CD14-positive monocyte (primary cell): ENCODE measurements around the gene NDUFB11. TPM values are rescaled to one million over a fixed set of nuclear protein-coding genes. Genes with fewer than 3 reads are reported as not detected.
"Not testable (repeated sequence)": the region's sequence is repeated elsewhere in the genome, so short reads cannot be mapped to it uniquely, and the experiment has no call there.

Experiments used
- DNase-seq, 3 donors: peaks; one replicate each; pipeline ENCODE4 v3.0.0-alpha.2; 2011 to 2022
- H2AFZ ChIP-seq: 2 replicates; pipeline ENCODE4 v1.6.0; 2012; ENCODE audit warnings: mild to moderate bottlenecking, low read depth, low read length, inconsistent platforms; ENCODE audit not compliant: insufficient read depth, poor library complexity, severe bottlenecking
- H3K27ac ChIP-seq, 2 donors: 1 replicate in 1 of 2; 2 replicates in 1 of 2; pipeline ENCODE4 v1.5.1; 2012 to 2013; ENCODE audit warnings: low read length in 2 of 2, control low read depth in 1 of 2, inconsistent platforms in 1 of 2, low read depth in 1 of 2, mild to moderate bottlenecking in 1 of 2
- H3K27me3 ChIP-seq, 2 donors: one replicate each; pipeline versions ENCODE4 v1.6.0 to v1.6.1; 2011 to 2013; ENCODE audit warnings: low read length in 2 of 2; ENCODE audit not compliant: control insufficient read depth in 2 of 2, insufficient read depth in 2 of 2
- H3K36me3 ChIP-seq, 2 donors: replicated peaks in 1 of 2; 1 replicate in 1 of 2; 2 replicates in 1 of 2; pipeline versions ENCODE4 v1.5.1 to v1.6.1; 2012 to 2013; ENCODE audit warnings: low read length in 2 of 2, control low read depth in 1 of 2, inconsistent platforms in 1 of 2, mild to moderate bottlenecking in 1 of 2; ENCODE audit not compliant: insufficient read depth in 2 of 2, control insufficient read depth in 1 of 2
- H3K4me1 ChIP-seq, 2 donors: 1 replicate in 1 of 2; 2 replicates in 1 of 2; pipeline versions ENCODE4 v1.5.1 to v1.6.1; 2012 to 2013; ENCODE audit warnings: low read length in 2 of 2, control low read depth in 1 of 2, inconsistent platforms in 1 of 2, mild to moderate bottlenecking in 1 of 2, moderate library complexity in 1 of 2; ENCODE audit not compliant: insufficient read depth in 2 of 2, control insufficient read depth in 1 of 2
- H3K4me2 ChIP-seq: replicated peaks from 2 replicates; pipeline ENCODE3; 2012; ENCODE audit warnings: low read length, moderate library complexity, mild to moderate bottlenecking; ENCODE audit not compliant: poor library complexity, severe bottlenecking; ENCODE audit errors: extremely low read depth
- H3K4me3 ChIP-seq, 3 experiments: fragments of 200-600 bp in 1 of 3; sonication (generic) in 1 of 3; replicated peaks in 1 of 3; 1 replicate in 2 of 3; 2 replicates in 1 of 3; pipeline ENCODE4 v1.5.1; 2011 to 2013; ENCODE audit warnings: low read length in 3 of 3, mild to moderate bottlenecking in 3 of 3, control low read depth in 2 of 3, low read depth in 2 of 3, inconsistent platforms in 1 of 3, moderate library complexity in 1 of 3
- H3K79me2 ChIP-seq: 2 replicates; pipeline ENCODE4 v1.6.0; 2012; ENCODE audit warnings: mild to moderate bottlenecking, control low read depth, inconsistent platforms, low read length, moderate library complexity; ENCODE audit not compliant: insufficient read depth
- H3K9ac ChIP-seq: 2 replicates; pipeline ENCODE4 v1.6.0; 2017; ENCODE audit warnings: low read length, mild to moderate bottlenecking; ENCODE audit not compliant: insufficient read depth, poor library complexity, severe bottlenecking
- H3K9me3 ChIP-seq, 2 donors: replicated peaks in 1 of 2; 1 replicate in 1 of 2; 2 replicates in 1 of 2; pipeline versions ENCODE4 v1.5.1 to v1.6.1; 2012 to 2013; ENCODE audit warnings: low read length in 2 of 2, control low read depth in 1 of 2; ENCODE audit not compliant: control insufficient read depth in 1 of 2, insufficient read depth in 1 of 2
- H4K20me1 ChIP-seq: 2 replicates; pipeline ENCODE4 v1.6.0; 2012; ENCODE audit warnings: mild to moderate bottlenecking, low read length, control low read depth, moderate library complexity; ENCODE audit not compliant: insufficient read depth
- H3K27ac Mint-ChIP-seq, 7 donors: one replicate each; pipeline ENCODE4 v1.8.0; 2020; ENCODE audit warnings: mild to moderate bottlenecking in 7 of 7, mixed read lengths in 7 of 7, moderate library complexity in 6 of 7, inconsistent platforms in 2 of 7
- H3K27me3 Mint-ChIP-seq, 3 donors: one replicate each; pipeline ENCODE4 v1.8.0; 2021 to 2022; ENCODE audit warnings: low read depth in 3 of 3, mild to moderate bottlenecking in 3 of 3, mixed read lengths in 3 of 3, moderate library complexity in 3 of 3, inconsistent platforms in 1 of 3
- H3K36me3 Mint-ChIP-seq, 2 donors: one replicate each; pipeline ENCODE4 v1.8.0; 2020; ENCODE audit warnings: mixed read lengths in 2 of 2, inconsistent platforms in 1 of 2, mild to moderate bottlenecking in 1 of 2
- H3K4me1 Mint-ChIP-seq: one replicate; pipeline ENCODE4 v1.8.0; 2020; ENCODE audit warnings: mild to moderate bottlenecking, mixed read lengths
- H3K4me3 Mint-ChIP-seq, 2 donors: one replicate each; pipeline ENCODE4 v1.8.0; 2020; ENCODE audit warnings: mild to moderate bottlenecking in 2 of 2, mixed read lengths in 2 of 2, moderate library complexity in 1 of 2
- H3K9me3 Mint-ChIP-seq, 7 donors: one replicate each; pipeline ENCODE4 v1.8.0; 2020 to 2022; ENCODE audit warnings: mixed read lengths in 7 of 7, mild to moderate bottlenecking in 6 of 7, moderate library complexity in 6 of 7, inconsistent platforms in 2 of 7
- WGBS: methylation state at CpG from one replicate; pipeline ENCODE4 v1.1.5; 2013; ENCODE audit warnings: missing lambda C conversion rate; ENCODE audit not compliant: insufficient coverage; 5-methylcytosine and 5-hydroxymethylcytosine counted together
- intact Hi-C, 2 donors: fragments of 100-400 bp; cut with micrococcal nuclease; formaldehyde crosslinking; loops; one replicate each; pipeline versions ENCODE4 v1.15.0 to v1.15.1; 2023
- polyA plus RNA-seq, 3 donors: library from polyadenylated mRNA; depleted of rRNA in 1 of 3; unstranded in 2 of 3; stranded (reverse) in 1 of 3; fragments of 300-500 nt in 2 of 3; fragments of >200 nt in 1 of 3; fragmentation: Illumina TruSeq in 2 of 3; gene quantifications; 1 replicate in 2 of 3; 2 replicates in 1 of 3; pipeline ENCODE4 v1.2.3, GENCODE V29; 2012 to 2021
- TF ChIP-seq, protein P1 (sequence below): fragments of 200-600 bp; IDR thresholded peaks from one replicate; pipeline ENCODE4 v1.8.0; 2022; ENCODE audit warnings: antibody characterized with exemption, mild to moderate bottlenecking

NDUFB11 gene
- polyA plus RNA-seq, 3 donors, result 35.2 to 139 (median 104) TPM

DNA sequence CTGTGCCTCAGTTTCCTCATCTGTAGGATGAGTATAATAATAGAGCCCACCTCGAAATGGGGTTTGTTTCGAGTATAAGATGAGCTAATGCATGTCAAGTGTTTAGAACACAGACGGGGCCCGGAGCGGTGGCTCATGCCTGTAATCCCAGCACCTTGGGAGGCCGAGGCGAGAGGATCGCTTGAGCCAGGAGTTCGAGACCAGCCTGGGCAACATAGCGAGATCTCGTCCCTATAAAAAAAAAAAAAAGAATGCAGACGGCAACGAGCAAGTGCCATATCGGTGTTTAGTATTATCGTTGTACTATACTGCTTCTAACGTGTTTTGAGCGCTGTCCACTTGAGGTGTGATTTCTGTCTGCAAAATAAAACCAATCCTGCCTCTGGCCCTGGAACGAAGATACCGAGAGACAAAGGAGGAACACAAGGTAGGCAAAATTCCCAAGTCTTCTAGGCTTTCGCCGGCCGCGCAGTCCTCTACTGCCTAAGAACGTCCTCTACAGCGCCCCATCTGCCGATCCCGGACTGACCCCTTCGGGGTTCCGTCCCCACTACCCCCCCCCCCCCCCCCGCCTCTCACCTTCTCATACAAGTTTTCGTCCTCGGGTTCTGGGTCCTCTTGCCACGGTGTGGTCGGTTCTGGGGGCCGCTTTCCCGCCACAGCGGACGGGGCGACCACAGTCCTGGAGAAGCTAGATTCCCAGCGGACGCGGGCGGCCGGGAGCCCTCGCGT is 442 bp downstream of the NDUFB11 start:
- peak overlapping the region; percentile 91 to 93 for H3K4me3 Mint-ChIP-seq
- Histone ChIP-seq H2AFZ (peak overlapping the region; percentile 74), H3K36me3 (peaks cover 17 to 36% of the 10 kb centered on the region in 2 donors), H4K20me1 (peaks cover 19% of the 10 kb centered on the region), H3K9ac (peak overlapping the region; percentile 88), H3K9me3 (no peaks in the 10 kb centered on the region), H3K4me3 (peak overlapping the region; percentile 76 to 82 (median 82)), H3K27me3 (peaks cover 0 to 6% of the 10 kb centered on the region in 2 donors), H3K4me2 (peak overlapping the region; percentile 77), H3K4me1 (peaks cover 23 to 27% of the 10 kb centered on the region in 2 donors), H3K27ac (peak overlapping the region; percentile 94 to 97), H3K79me2 (peaks cover 58% of the 10 kb centered on the region)
- peaks cover 0 to 18% (median 15%) of the 10 kb centered on the region in 7 donors for H3K9me3 Mint-ChIP-seq
- DNase-seq, result peak in 2 of 3 donors; percentile 36 to 50
- TF ChIP-seq, protein P1, sequence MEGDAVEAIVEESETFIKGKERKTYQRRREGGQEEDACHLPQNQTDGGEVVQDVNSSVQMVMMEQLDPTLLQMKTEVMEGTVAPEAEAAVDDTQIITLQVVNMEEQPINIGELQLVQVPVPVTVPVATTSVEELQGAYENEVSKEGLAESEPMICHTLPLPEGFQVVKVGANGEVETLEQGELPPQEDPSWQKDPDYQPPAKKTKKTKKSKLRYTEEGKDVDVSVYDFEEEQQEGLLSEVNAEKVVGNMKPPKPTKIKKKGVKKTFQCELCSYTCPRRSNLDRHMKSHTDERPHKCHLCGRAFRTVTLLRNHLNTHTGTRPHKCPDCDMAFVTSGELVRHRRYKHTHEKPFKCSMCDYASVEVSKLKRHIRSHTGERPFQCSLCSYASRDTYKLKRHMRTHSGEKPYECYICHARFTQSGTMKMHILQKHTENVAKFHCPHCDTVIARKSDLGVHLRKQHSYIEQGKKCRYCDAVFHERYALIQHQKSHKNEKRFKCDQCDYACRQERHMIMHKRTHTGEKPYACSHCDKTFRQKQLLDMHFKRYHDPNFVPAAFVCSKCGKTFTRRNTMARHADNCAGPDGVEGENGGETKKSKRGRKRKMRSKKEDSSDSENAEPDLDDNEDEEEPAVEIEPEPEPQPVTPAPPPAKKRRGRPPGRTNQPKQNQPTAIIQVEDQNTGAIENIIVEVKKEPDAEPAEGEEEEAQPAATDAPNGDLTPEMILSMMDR, result no peak
- peaks cover 0 to 28% (median 0%) of the 10 kb centered on the region in 3 donors for H3K27me3 Mint-ChIP-seq
- peaks cover 28% of the 10 kb centered on the region for H3K4me1 Mint-ChIP-seq
- intact Hi-C loops, result no loop called here
- peaks cover 21 to 25% of the 10 kb centered on the region in 2 donors for H3K36me3 Mint-ChIP-seq
- 0% methylated on average over 12 of the region's 46 CpGs for WGBS
- H3K27ac Mint-ChIP-seq, result peak overlapping the region; percentile 96 to 100 (median 98)

DNA sequence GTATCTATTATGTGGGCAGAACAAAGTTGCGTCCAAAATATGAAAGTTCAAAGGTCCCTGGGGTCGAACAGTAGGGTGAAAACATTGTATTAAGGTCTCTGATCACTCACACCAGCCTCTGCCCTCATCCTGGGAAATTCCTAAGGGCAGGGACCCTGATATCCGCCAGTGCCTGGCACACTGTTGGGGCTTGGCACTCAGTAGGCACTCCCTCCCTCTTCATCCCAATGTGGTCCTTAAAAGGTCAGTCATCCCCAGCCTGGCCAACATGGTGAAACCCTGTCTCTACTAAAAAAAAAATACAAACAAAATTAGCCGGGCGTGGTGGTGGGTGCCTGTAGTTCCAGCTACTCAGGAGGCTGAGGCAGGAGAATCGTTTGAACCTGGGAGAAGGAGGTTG is 6.3 kb downstream of the NDUFB11 start:
- H3K27me3 Mint-ChIP-seq, result peaks cover 0 to 30% (median 2%) of the 10 kb centered on the region in 3 donors
- H3K36me3 Mint-ChIP-seq, result peaks cover 21 to 22% of the 10 kb centered on the region in 2 donors
- no peak overlapping the region for H3K27ac Mint-ChIP-seq
- no peak overlapping the region for H3K4me3 Mint-ChIP-seq
- TF ChIP-seq, protein P1, result no peak
- Histone ChIP-seq H3K27me3 (peaks cover 0 to 6% of the 10 kb centered on the region in 2 donors), H2AFZ (no peak overlapping the region), H3K4me3 (no peak overlapping the region), H3K79me2 (peaks cover 12% of the 10 kb centered on the region), H3K27ac (no peak overlapping the region), H3K9ac (no peak overlapping the region), H3K4me1 (no peaks in the 10 kb centered on the region), H4K20me1 (no peaks in the 10 kb centered on the region), H3K4me2 (no peak overlapping the region), H3K36me3 (peaks cover 19 to 24% of the 10 kb centered on the region in 2 donors), H3K9me3 (no peaks in the 10 kb centered on the region)
- WGBS, result no CpG with 5 or more reads among the region's 6 CpGs
- DNase-seq, result no peak
- intact Hi-C loops, result no loop called here
- H3K9me3 Mint-ChIP-seq, result no peaks in the 10 kb centered on the region
- H3K4me1 Mint-ChIP-seq, result peaks cover 2% of the 10 kb centered on the region

DNA sequence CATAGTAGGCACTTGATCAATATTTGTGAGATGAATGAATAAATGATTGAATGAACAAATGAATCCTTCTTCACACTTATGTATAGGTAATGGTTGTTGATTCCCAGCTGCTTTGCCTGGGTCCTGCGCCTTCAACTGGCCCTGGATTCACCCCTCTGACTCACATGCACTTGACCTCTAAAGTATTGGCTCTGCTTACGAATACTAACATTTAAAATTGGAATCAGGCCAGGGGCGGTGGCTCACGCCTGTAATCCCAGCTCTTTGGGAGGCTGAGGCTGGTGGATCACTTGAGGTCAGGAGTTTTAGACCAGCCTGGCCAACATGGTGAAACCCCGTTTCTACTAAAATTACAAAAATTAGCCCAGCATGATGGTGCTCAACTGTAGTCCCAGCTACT is 8.9 kb downstream of the NDUFB11 start:
- H3K27ac ChIP-seq, H3K4me3 Mint-ChIP-seq, H2AFZ ChIP-seq, H3K4me2 ChIP-seq, H3K79me2 ChIP-seq, H3K4me3 ChIP-seq, intact Hi-C loops, DNase-seq, H4K20me1 ChIP-seq, H3K9me3 ChIP-seq, H3K4me1 Mint-ChIP-seq, H3K4me1 ChIP-seq, H3K27me3 ChIP-seq, H3K27ac Mint-ChIP-seq, H3K9ac ChIP-seq, H3K9me3 Mint-ChIP-seq: not testable (repeated sequence)
- Mint-ChIP-seq H3K36me3 (peaks cover 8 to 15% of the 10 kb centered on the region in 2 donors), H3K27me3 (peaks cover 0 to 27% (median 2%) of the 10 kb centered on the region in 3 donors)
- peaks cover 9 to 14% of the 10 kb centered on the region in 2 donors for H3K36me3 ChIP-seq
- no CpG with 5 or more reads among the region's 5 CpGs for WGBS
